NCI-H1436 treated with DMSO at 0.1 percent for 48 hours (cell line): Measurements from ENCODE around the gene TRIOBP.

ENCODE experiments used
- DNase-seq: peaks from one replicate; lab custom pipeline; 2025; lab: John Stamatoyannopoulos, UW

Gene TRIOBP

GRCh38 chr22:37750596-37751162 is 53.8 kb downstream of the TRIOBP start:
- no peak for DNase-seq

DNA sequence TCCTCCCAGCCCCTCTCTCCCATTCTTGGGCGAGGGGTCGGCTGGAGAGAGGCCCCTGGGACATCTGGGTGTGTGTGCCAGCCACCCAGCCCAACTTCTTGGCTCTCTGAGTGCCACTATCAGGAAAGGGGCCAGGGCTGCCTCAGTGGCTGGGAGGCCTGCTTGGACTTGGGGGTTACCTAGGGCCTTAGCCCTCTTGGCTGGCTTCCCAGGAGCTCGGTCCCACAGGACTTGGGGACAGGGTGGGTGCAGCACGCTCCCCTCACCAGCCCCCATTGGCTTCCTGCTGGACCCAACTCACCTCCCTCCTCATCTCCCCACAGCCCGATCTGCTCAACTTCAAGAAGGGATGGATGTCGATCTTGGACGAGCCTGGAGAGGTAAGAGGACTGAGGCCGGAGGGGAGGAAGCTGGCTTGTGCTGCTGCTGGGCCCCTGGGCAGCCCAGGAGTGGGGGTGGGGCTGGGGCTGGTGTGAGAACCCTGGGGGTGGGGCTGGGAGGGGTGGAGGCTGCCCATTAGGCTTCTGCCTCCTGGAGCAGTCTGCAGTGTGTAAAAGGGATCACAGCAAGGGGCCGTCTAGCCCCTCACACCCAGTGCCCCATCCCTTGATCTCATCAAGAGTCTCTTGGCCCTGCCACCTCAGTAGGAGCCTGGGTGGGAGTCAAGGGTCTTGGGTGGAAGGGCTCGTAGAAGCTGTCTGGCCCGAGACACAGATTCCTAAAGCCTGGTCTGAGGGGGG is 54.8 kb downstream of the TRIOBP start:
- no peak for DNase-seq

DNA sequence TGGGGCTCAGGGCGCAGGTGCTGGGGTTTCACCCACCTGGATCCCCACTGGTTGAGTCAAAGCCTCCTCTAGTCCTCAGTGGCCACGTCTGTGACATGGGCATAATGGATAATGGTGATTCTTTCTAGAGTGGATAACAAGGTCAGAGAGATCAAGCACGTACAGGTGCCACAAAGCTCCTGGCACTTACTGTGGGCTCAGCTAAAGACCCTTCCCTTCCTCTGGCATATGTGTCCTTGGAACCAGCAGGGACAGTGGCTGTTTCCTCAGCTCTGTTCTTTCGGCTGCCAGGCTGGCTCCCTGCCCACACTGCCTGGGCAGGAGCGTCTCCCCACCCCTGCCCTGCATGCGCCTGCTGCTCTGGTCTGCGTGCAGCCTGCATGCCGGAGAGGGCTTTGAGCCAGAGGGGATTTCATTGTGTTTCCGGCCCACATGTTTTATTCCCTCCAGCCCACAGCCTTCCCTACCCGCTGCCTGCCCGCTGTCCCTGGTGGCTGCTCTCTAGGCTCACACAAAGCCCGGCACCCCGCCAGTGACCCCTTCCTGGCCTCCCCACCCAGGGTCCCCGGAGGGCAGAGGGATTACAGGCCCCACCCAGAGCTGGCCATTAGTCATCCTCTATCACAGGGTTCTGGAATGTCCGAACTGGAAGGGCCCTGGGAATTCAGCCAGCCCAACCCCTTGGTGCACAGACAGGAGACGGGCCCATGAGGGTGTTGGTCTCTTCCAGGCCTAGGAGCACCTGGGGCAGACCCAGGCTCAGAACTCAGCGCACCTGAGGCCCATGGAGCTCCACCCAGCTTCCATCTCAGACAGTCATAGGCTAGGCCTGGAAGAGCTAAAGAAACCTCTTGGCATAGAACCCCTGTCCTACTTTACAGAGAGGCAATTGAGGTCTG is 55.6 kb downstream of the TRIOBP start:
- DNase-seq: no peak

GRCh38 chr22:37753746-37754145 is 56.9 kb downstream of the TRIOBP start:
- no peak for DNase-seq

DNA sequence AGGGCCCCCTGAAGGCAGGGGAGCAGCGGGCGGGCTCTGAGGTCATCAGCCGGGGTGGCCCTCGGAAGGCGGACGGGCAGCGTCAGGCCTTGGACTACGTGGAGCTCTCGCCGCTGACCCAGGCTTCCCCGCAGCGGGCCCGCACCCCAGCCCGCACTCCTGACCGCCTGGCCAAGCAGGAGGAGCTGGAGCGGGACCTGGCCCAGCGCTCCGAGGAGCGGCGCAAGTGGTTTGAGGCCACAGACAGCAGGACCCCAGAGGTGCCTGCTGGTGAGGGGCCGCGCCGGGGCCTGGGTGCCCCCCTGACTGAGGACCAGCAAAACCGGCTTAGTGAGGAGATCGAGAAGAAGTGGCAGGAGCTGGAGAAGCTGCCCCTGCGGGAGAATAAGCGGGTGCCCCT is 60.8 kb downstream of the TRIOBP start:
- no peak for DNase-seq

GRCh38 chr22:37758694-37759093 is 61.8 kb downstream of the TRIOBP start:
- no peak for DNase-seq

- DNase-seq: no peak
These were observed 62.4 kb downstream of the TRIOBP start for GRCh38 chr22:37759281-37759680.

GRCh38 chr22:37760152-37760551 is 63.3 kb downstream of the TRIOBP start:
- DNase-seq: no peak

- DNase-seq: no peak
These were observed 65.6 kb downstream of the TRIOBP start for GRCh38 chr22:37762389-37762836.

DNA sequence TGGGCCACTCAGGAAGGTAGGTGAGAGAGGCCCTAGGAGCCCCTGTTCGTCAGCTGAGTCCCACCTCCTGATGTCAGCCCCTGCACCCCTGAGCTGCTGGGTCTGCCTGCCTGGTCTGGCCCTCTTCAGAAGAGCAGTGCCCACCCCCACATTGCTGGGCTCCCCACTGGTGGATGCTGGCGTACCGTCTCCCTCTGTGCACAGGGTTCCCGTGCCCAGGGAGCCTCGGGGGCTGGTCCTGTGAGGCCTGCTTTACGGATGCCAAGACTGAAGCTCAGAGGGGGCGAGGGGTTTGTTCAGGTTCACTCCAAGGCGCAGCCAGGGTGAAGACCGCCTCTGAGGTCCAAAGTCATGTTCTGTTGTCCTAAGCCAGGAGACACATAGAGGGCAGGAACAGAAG is 66.2 kb downstream of the TRIOBP start:
- no peak for DNase-seq

GRCh38 chr22:37763652-37764051 is 66.8 kb downstream of the TRIOBP start:
- DNase-seq: no peak

GRCh38 chr22:37764622-37765021 is 67.8 kb downstream of the TRIOBP start:
- peak; percentile 29 for DNase-seq

DNA sequence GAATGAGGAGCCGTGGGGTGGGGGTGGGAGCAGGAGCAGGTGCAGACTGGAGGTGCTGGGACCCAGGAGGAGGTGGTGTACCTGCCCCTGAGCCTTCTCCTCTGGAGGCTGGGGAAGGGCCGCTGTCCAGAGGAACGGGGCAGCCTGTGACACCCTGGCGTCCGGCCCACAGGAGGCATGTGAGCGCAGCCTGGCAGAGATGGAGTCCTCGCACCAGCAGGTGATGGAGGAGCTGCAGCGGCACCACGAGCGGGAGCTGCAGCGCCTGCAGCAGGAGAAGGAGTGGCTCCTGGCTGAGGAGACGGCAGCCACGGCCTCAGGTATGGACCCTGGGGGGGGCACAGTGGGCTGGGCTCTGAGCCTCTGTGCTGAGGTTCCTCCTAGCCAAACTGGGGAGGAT is 68.7 kb downstream of the TRIOBP start:
- DNase-seq: no peak

GRCh38 chr22:37765953-37766576 is 69.2 kb downstream of the TRIOBP start:
- DNase-seq: no peak

DNA sequence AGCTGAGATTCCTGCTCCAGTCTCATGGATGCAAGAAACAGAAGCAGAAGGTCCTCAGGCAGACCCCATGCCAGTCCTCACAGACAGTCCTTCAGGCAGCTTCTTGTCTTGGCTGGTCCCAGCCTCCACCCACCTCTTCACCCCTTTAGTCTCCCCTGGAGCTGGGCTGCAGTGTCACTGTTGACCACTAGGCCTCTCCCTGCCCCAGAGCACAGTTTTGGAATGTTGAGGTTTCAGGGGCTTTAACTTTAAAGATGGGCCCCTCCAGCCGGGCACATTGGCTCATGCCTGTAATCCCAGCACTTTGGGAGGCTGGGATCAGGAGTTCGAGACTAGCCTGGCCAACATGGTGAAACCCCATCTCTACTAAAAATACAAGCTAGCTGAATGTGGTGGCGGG is 71.4 kb downstream of the TRIOBP start:
- DNase-seq: no peak

- no peak for DNase-seq
These were observed 72.2 kb downstream of the TRIOBP start for GRCh38 chr22:37769056-37769455.

GRCh38 chr22:37771081-37771480 is 74.2 kb downstream of the TRIOBP start:
- DNase-seq: no peak

- DNase-seq: no peak
These were observed 75.0 kb downstream of the TRIOBP start for GRCh38 chr22:37771702-37772427.

GRCh38 chr22:37774728-37775127 is 77.9 kb downstream of the TRIOBP start:
- no peak for DNase-seq

GRCh38 chr22:37775785-37776638 is 79.2 kb downstream of the TRIOBP start:
- no peak for DNase-seq

GRCh38 chr22:37776639-37777005 is 79.8 kb downstream of the TRIOBP start:
- no peak for DNase-seq
